GM23248 (cell line): Measurements from ENCODE around the gene SOX18. TPM values are rescaled to one million over a fixed set of nuclear protein-coding genes. Genes with fewer than 3 reads are reported as not detected.

Source experiments
- DNase-seq: peaks from one replicate; pipeline ENCODE4 v3.0.0-alpha.2; 2015
- H2AFZ ChIP-seq: fragments of 200-600 bp; sonication (generic); 2 replicates; pipeline ENCODE4 v1.6.1; 2016; ENCODE audit warnings: antibody characterized with exemption
- H3F3A ChIP-seq: fragments of 200-600 bp; sonication (generic); 2 replicates; pipeline ENCODE4 v1.6.1; 2016; ENCODE audit warnings: mild to moderate bottlenecking, antibody characterized with exemption, mixed run types; ENCODE audit not compliant: insufficient read depth
- H3K27ac ChIP-seq: fragments of 200-600 bp; sonication (generic); 2 replicates; pipeline ENCODE4 v1.5.1; 2016; ENCODE audit warnings: mild to moderate bottlenecking
- H3K27me3 ChIP-seq: fragments of 200-600 bp; sonication (generic); replicated peaks from 2 replicates; pipeline ENCODE4 v1.6.1; 2016; ENCODE audit warnings: mild to moderate bottlenecking; ENCODE audit not compliant: insufficient read depth
- H3K36me3 ChIP-seq: fragments of 200-600 bp; sonication (generic); 2 replicates; pipeline ENCODE4 v1.6.1; 2016; ENCODE audit warnings: low read depth, mild to moderate bottlenecking
- H3K4me1 ChIP-seq: fragments of 200-600 bp; sonication (generic); 2 replicates; pipeline ENCODE4 v1.6.1; 2016; ENCODE audit warnings: mild to moderate bottlenecking; ENCODE audit not compliant: insufficient read depth
- H3K4me2 ChIP-seq: fragments of 200-600 bp; sonication (generic); one replicate; pipeline ENCODE4 v1.6.1; 2016; ENCODE audit warnings: mild to moderate bottlenecking; ENCODE audit not compliant: unreplicated experiment
- H3K4me3 ChIP-seq: fragments of 200-600 bp; sonication (generic); 2 replicates; pipeline ENCODE4 v1.5.1; 2016; ENCODE audit warnings: mild to moderate bottlenecking
- H3K79me2 ChIP-seq: fragments of 200-600 bp; sonication (generic); 2 replicates; pipeline ENCODE4 v1.6.1; 2016; ENCODE audit warnings: mild to moderate bottlenecking; ENCODE audit not compliant: insufficient read depth
- H3K9ac ChIP-seq: fragments of 200-600 bp; sonication (generic); 2 replicates; pipeline ENCODE4 v1.6.1; 2016; ENCODE audit warnings: mild to moderate bottlenecking
- H3K9me2 ChIP-seq: fragments of 200-600 bp; sonication (generic); 2 replicates; pipeline ENCODE4 v1.6.1; 2016; ENCODE audit warnings: mixed run types, mild to moderate bottlenecking, moderate library complexity; ENCODE audit not compliant: insufficient read depth
- H3K9me3 ChIP-seq: fragments of 200-600 bp; sonication (generic); one replicate; pipeline ENCODE4 v1.6.1; 2017; ENCODE audit warnings: low read depth
- H4K20me1 ChIP-seq: fragments of 200-600 bp; sonication (generic); 2 replicates; pipeline ENCODE4 v1.6.0; 2016; ENCODE audit not compliant: insufficient read depth
- EZH2 ChIP-seq: fragments of 200-600 bp; sonication (generic); IDR thresholded peaks from 2 replicates; pipeline ENCODE4 v1.6.1; 2018; ENCODE audit warnings: antibody characterized with exemption, mild to moderate bottlenecking; ENCODE audit not compliant: insufficient read depth, poor library complexity, severe bottlenecking
- EZH2phosphoT487 ChIP-seq: fragments of 200-600 bp; sonication (generic); IDR thresholded peaks from 2 replicates; pipeline ENCODE4 v1.6.1; 2018; ENCODE audit warnings: antibody characterized with exemption, moderate library complexity, mild to moderate bottlenecking, low read depth; ENCODE audit not compliant: insufficient read depth
- WGBS, 2 experiments: methylation state at CpG; one replicate each; pipeline ENCODE4 v1.1.6; 2015 to 2017; ENCODE audit warnings: low lambda C conversion rate in 2 of 2, low coverage in 1 of 2; ENCODE audit errors: missing lambda C conversion rate in 2 of 2; 5-methylcytosine and 5-hydroxymethylcytosine counted together
- in situ Hi-C: fragments of 300-500 bp; cut with MboI; formaldehyde crosslinking; loops from 2 replicates; pipeline ENCODE4 v1.15.0; 2020
- polyA plus RNA-seq: library from polyadenylated mRNA; unstranded; fragments of >200 nt; fragmentation: Nextera tagmentation; extraction: Ambion mirVana; gene quantifications from 2 replicates; pipeline ENCODE4 v1.2.1, GENCODE V29; 2016
- total RNA-seq: library from RNA; depleted of rRNA; stranded (reverse); fragments of >200 nt; shearing (Covaris generic); gene quantifications from 2 replicates; pipeline ENCODE4 v1.2.3, GENCODE V29; 2014

Gene SOX18
- total and polyA plus RNA-seq, 2 experiments from 2014 or later: not detected

GRCh38 chr20:64055893-64056638 is 6.6 kb upstream of the SOX18 start:
- 53 to 57% methylated on average over 19 to 22 of the region's 22 CpGs for WGBS, 2 experiments
- in situ Hi-C loops: no loop called here
- H2AFZ ChIP-seq: no peak overlapping the region

DNA sequence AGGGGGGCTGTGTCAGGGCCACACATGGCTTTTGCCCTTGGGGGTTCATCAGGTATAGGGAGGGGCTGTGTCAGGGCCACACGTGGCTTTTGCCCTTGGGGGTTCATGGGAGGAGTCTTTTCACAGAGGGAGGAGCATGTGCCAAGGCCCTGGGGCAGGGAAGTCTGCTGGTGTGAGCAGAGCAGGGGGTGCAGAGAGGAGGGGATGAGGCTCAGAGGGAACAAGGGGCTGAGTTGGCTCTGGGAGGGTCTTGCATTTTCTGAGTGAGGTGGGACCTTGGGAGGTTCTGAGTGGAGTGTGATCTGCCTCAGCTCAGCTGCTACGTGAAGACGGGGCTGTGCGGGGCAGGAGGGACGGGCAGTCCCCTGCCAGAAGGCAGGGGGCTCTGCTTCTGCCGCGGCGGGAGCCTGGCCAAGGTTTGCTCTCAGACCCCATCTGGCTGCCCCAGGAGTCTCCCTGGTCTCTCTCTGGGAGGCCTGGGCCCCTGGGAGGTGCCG is 6.0 kb upstream of the SOX18 start:
- no peak for DNase-seq
- Histone ChIP-seq H3K9ac (no peak overlapping the region), H3K36me3 (no peaks in the 10 kb centered on the region), H2AFZ (no peak overlapping the region), H3K27me3 (no peaks in the 10 kb centered on the region), H3K79me2 (no peaks in the 10 kb centered on the region), H3K9me2 (no peaks in the 10 kb centered on the region), H4K20me1 (no peaks in the 10 kb centered on the region), H3K4me3 (no peak overlapping the region), H3K9me3 (no peaks in the 10 kb centered on the region), H3K4me2 (no peak overlapping the region), H3K27ac (no peak overlapping the region), H3F3A (no peaks in the 10 kb centered on the region), H3K4me1 (no peaks in the 10 kb centered on the region)
- in situ Hi-C loops: no loop called here
- 81 to 83% methylated on average over 7 to 9 of the region's 9 CpGs for WGBS, 2 experiments
- no peak for TF ChIP-seq EZH2phosphoT487
- no peak for TF ChIP-seq EZH2

More at GRCh38 chr20:64055893-64056638, 6.6 kb upstream of the SOX18 start:
- TF ChIP-seq EZH2phosphoT487: no peak
- TF ChIP-seq EZH2: no peak
- no peaks in the 10 kb centered on the region for H3K4me1 ChIP-seq
- H3K79me2 ChIP-seq: no peaks in the 10 kb centered on the region
- no peaks in the 10 kb centered on the region for H3K9me3 ChIP-seq
- no peak overlapping the region for H3K4me3 ChIP-seq
- H3K27ac ChIP-seq: no peak overlapping the region
- no peaks in the 10 kb centered on the region for H3K36me3 ChIP-seq
- no peaks in the 10 kb centered on the region for H3K9me2 ChIP-seq
- no peaks in the 10 kb centered on the region for H3F3A ChIP-seq
- H3K4me2 ChIP-seq: no peak overlapping the region
- no peak for DNase-seq
- H4K20me1 ChIP-seq: no peaks in the 10 kb centered on the region
- H3K9ac ChIP-seq: no peak overlapping the region
- no peaks in the 10 kb centered on the region for H3K27me3 ChIP-seq

DNA sequence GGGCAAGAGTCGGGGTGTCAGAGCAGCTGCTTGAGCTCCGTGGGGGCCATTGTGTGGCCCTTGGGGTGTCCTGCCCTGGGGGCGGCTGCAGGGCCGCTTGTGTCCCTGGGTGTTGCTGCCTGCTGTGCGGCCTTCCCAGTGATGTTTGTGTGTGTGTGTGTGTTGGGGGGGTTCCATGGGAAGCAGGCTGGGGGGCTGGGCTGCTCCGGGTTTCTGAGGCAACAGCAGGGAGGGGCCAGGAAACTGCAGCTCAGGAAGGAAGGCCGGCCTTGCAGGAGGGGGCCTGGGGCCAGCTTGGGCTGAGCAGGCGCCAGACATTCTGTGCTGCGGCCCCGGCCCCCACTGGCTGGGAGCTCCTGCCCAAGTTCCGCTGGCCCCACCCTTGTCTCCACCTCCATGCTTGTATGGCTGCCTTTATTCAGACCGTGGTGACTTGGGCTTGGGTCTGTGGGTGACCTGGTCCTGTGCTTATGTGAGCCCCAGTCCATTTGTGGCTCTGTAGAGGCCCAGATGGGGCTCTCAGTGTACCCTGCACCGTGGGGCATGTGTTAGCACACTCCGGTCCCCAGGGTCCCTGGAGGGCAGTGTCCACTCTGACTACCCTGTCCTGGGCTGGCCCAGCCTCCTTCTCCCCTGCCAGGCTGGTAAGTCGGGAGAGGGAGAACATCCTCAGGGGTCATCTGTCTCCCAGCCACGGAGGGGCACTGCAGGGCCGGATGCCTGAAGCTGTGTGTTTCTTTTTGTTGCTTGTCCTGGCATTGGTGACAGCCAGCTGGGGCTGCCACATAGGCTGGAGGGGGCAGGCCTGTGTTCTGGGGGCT is 4.6 kb upstream of the SOX18 start:
- Histone ChIP-seq H3K27ac (no peak overlapping the region), H3K27me3 (no peaks in the 10 kb centered on the region), H3K4me3 (no peak overlapping the region), H3K9me3 (no peaks in the 10 kb centered on the region), H3K4me1 (no peaks in the 10 kb centered on the region), H3K4me2 (no peak overlapping the region), H3K36me3 (no peaks in the 10 kb centered on the region), H3K79me2 (no peaks in the 10 kb centered on the region), H3K9me2 (no peaks in the 10 kb centered on the region), H3F3A (no peaks in the 10 kb centered on the region), H4K20me1 (no peaks in the 10 kb centered on the region), H2AFZ (no peak overlapping the region), H3K9ac (no peak overlapping the region)
- no peak for TF ChIP-seq EZH2
- TF ChIP-seq EZH2phosphoT487: no peak
- DNase-seq: no peak
- WGBS, 2 experiments: 42 to 44% methylated on average over 16 to 17 of the region's 17 CpGs
- in situ Hi-C loops: no loop called here

- in situ Hi-C loops: no loop called here
- Histone ChIP-seq H3K9ac (no peak overlapping the region), H3K79me2 (no peaks in the 10 kb centered on the region), H3K36me3 (no peaks in the 10 kb centered on the region), H3K9me2 (no peaks in the 10 kb centered on the region), H3K27ac (no peak overlapping the region), H2AFZ (no peak overlapping the region), H3K4me2 (no peak overlapping the region), H3F3A (no peaks in the 10 kb centered on the region), H3K4me3 (no peak overlapping the region), H3K27me3 (no peaks in the 10 kb centered on the region), H3K9me3 (no peaks in the 10 kb centered on the region), H3K4me1 (no peaks in the 10 kb centered on the region), H4K20me1 (no peaks in the 10 kb centered on the region)
- no peak for TF ChIP-seq EZH2
- no peak for TF ChIP-seq EZH2phosphoT487
- 81 to 82% methylated on average over 28 to 33 of the region's 33 CpGs for WGBS, 2 experiments
- DNase-seq: no peak
Observed at GRCh38 chr20:64052987-64053840, 3.8 kb upstream of the SOX18 start.
